D721Med (cell line): ENCODE results near the gene PFDN4.

Experiments
- DNase-seq: peaks from one replicate; pipeline ENCODE4 v3.0.0; 2011; ENCODE audit warnings: low spot score; ENCODE audit not compliant: insufficient read length
- FAIRE-seq: peaks from 2 replicates; lab custom pipeline; 2011; peaks lifted over from hg19 to GRCh38; lab: Jason Lieb, UNC
- CTCF ChIP-seq: IDR thresholded peaks from 2 replicates; pipeline ENCODE4 v1.5.1; 2012; ENCODE audit warnings: mild to moderate bottlenecking, control low read depth; ENCODE audit not compliant: insufficient read depth; ENCODE audit errors: missing control alignments

PFDN4 gene

GRCh38 chr20:54174457-54175175, 33.3 kb upstream of the PFDN4 start:
- no peak for FAIRE-seq
- TF ChIP-seq CTCF: no peak
- DNase-seq: no peak

GRCh38 chr20:54176610-54177009, 31.3 kb upstream of the PFDN4 start:
- no peak for FAIRE-seq
- DNase-seq: no peak

GRCh38 chr20:54177378-54177777, 30.5 kb upstream of the PFDN4 start:
- no peak for DNase-seq
- no peak for FAIRE-seq
- TF ChIP-seq CTCF: no peak

More at GRCh38 chr20:54176610-54177009, 31.3 kb upstream of the PFDN4 start:
- TF ChIP-seq CTCF: no peak

GRCh38 chr20:54178256-54178655, 29.6 kb upstream of the PFDN4 start:
- no peak for DNase-seq
- no peak for TF ChIP-seq CTCF
- no peak for FAIRE-seq

- DNase-seq (no peak), FAIRE-seq (no peak)
- no peak for TF ChIP-seq CTCF
Observed at GRCh38 chr20:54179946-54180345, 27.9 kb upstream of the PFDN4 start.

GRCh38 chr20:54180931-54181330, 27.0 kb upstream of the PFDN4 start:
- no peak for TF ChIP-seq CTCF
- FAIRE-seq: no peak
- DNase-seq: no peak

GRCh38 chr20:54184071-54184470, 23.8 kb upstream of the PFDN4 start:
- no peak for DNase-seq
- TF ChIP-seq CTCF: no peak
- FAIRE-seq: no peak
